Measurements from ENCODE around the gene TMCO1. TPM values are rescaled to one million over a fixed set of nuclear protein-coding genes. Genes with fewer than 3 reads are reported as not detected.
"Not testable (repeated sequence)": the region's sequence is repeated elsewhere in the genome, so short reads cannot be mapped to it uniquely, and the experiment has no call there.

The TMCO1 gene
- total RNA-seq, 1 experiment from 2014 or later: 138 TPM

GRCh38 chr1:165707984-165708706 is 60.5 kb downstream of the TMCO1 start:
- H3K9me3 ChIP-seq: no peaks in the 10 kb centered on the region
- no TSS peak for BruUV-seq (replicated peaks)
- Mint-ChIP-seq H3K4me3 (ENCODE audit: unreplicated experiment) (no peak overlapping the region), H3K4me1 (ENCODE audit: low read depth, unreplicated experiment) (no peaks in the 10 kb centered on the region), H3K27ac (ENCODE audit: unreplicated experiment) (no peak overlapping the region), H3K27me3 (ENCODE audit: insufficient read depth, unreplicated experiment) (peaks cover 17% of the 10 kb centered on the region), H3K36me3 (ENCODE audit: insufficient read depth, unreplicated experiment) (no peaks in the 10 kb centered on the region), H3K9me3 (ENCODE audit: unreplicated experiment) (peaks cover 7% of the 10 kb centered on the region)
- DNase-seq: no peak
- ChIA-PET CTCF (interaction anchor here (0.5 to 1.3 kb wide), 4 partner anchors 10 to 459 kb away, joined by 4 to 6 read pairs (median 4); partner anchors contain the start of genes ALDH9A1 and FAM78B), POLR2A (no interaction called here)
- intact Hi-C loops (cut with micrococcal nuclease; ENCODE audit: unreplicated experiment): no loop called here
- no peak for TF ChIP-seq CTCF (IDR thresholded peaks at IDR 0.05; ENCODE audit: insufficient read depth in 1 of 2, low read depth in 1 of 2, low read length in 1 of 2, severe bottlenecking in 1 of 2, unreplicated experiment in 1 of 2)
- H3K36me3 ChIP-seq (ENCODE audit: control insufficient read depth, insufficient read depth, low read length): no peaks in the 10 kb centered on the region
- no peaks in the 10 kb centered on the region for H3K4me1 ChIP-seq
- H3K4me3 ChIP-seq (ENCODE audit: low read depth, low read length): no peak overlapping the region
- no peaks in the 10 kb centered on the region for H3K27me3 ChIP-seq (replicated peaks; ENCODE audit: control insufficient read depth, insufficient read depth, low read length)

- no peaks in the 10 kb centered on the region for H3K9me3 Mint-ChIP-seq (ENCODE audit: unreplicated experiment)
- Histone ChIP-seq H3K36me3 (ENCODE audit: control insufficient read depth, insufficient read depth, low read length) (no peaks in the 10 kb centered on the region), H3K9me3 (no peaks in the 10 kb centered on the region), H3K4me1 (0 out of 2 replicates have a peak, but pooled peaks cover 6% of the 10 kb centered on the region), H3K4me3 (ENCODE audit: low read depth, low read length) (no peak overlapping the region), H3K27me3 (replicated peaks; ENCODE audit: control insufficient read depth, insufficient read depth, low read length) (no peaks in the 10 kb centered on the region)
- intact Hi-C loops (cut with micrococcal nuclease; ENCODE audit: unreplicated experiment): no loop called here
- H3K4me1 Mint-ChIP-seq (ENCODE audit: low read depth, unreplicated experiment): no peaks in the 10 kb centered on the region
- POLR2A ChIA-PET: no interaction called here
- peaks cover 14% of the 10 kb centered on the region for H3K27me3 Mint-ChIP-seq (ENCODE audit: insufficient read depth, unreplicated experiment)
- H3K4me3 Mint-ChIP-seq (ENCODE audit: unreplicated experiment): no peak overlapping the region
- BruUV-seq (replicated peaks): no TSS peak
- no peak overlapping the region for H3K27ac Mint-ChIP-seq (ENCODE audit: unreplicated experiment)
- no peak for DNase-seq
- H3K36me3 Mint-ChIP-seq (ENCODE audit: insufficient read depth, unreplicated experiment): no peaks in the 10 kb centered on the region
- TF ChIP-seq CTCF (IDR thresholded peaks at IDR 0.05; ENCODE audit: insufficient read depth in 1 of 2, low read depth in 1 of 2, low read length in 1 of 2, severe bottlenecking in 1 of 2, unreplicated experiment in 1 of 2): no peak
- CTCF ChIA-PET: interaction anchor here (0.7 kb wide), 1 partner anchor 208 kb away, joined by 7 read pairs; no protein-coding TSS in a partner anchor
Measured at GRCh38 chr1:165703648-165704047, 65.0 kb downstream of the TMCO1 start.

GRCh38 chr1:165701922-165702321 is 66.7 kb downstream of the TMCO1 start:
- CTCF ChIA-PET: interaction anchor here (0.7 kb wide), 1 partner anchor 70 kb away, joined by 6 read pairs; no protein-coding TSS in a partner anchor
- DNase-seq; H3K36me3 Mint-ChIP-seq (ENCODE audit: insufficient read depth, unreplicated experiment); H3K4me3 ChIP-seq (ENCODE audit: low read depth, low read length); H3K27me3 Mint-ChIP-seq (ENCODE audit: insufficient read depth, unreplicated experiment); POLR2A ChIA-PET; H3K9me3 Mint-ChIP-seq (ENCODE audit: unreplicated experiment); H3K4me1 Mint-ChIP-seq (ENCODE audit: low read depth, unreplicated experiment); H3K27ac Mint-ChIP-seq (ENCODE audit: unreplicated experiment); intact Hi-C loops (cut with micrococcal nuclease; ENCODE audit: unreplicated experiment); H3K36me3 ChIP-seq (ENCODE audit: control insufficient read depth, insufficient read depth, low read length); H3K9me3 ChIP-seq; H3K27me3 ChIP-seq (replicated peaks; ENCODE audit: control insufficient read depth, insufficient read depth, low read length); BruUV-seq (replicated peaks); H3K4me3 Mint-ChIP-seq (ENCODE audit: unreplicated experiment): not testable (repeated sequence)
- H3K4me1 ChIP-seq: peaks cover 10% of the 10 kb centered on the region; the same call in 1 of the 2 replicates

Data from Caco-2 (cell line).